Panc1 (cell line): ENCODE measurements around the gene PRR5. TPM values are rescaled to one million over a fixed set of nuclear protein-coding genes. Genes with fewer than 3 reads are reported as not detected.

Experiments
- ATAC-seq: fragments of 200-7000 bp; cut with Tn5 transposase; 2 replicates; pipeline ENCODE4 v1.9.1; 2020; ENCODE audit warnings: mild to moderate bottlenecking, moderate library complexity
- BruUV-seq: library from RNA; stranded (reverse); fragments of 400-500 nt; replicated peaks from 2 replicates; lab custom pipeline; 2021; lab: Mats Ljungman, UMichigan
- CTCF ChIA-PET: fragments of 300-600 bp; sonication (Branson Sonifier 250); formaldehyde crosslinking; loops from one replicate; lab custom pipeline; 2022; ENCODE audit warnings: antibody characterized with exemption; lab: Charles Lee
- POLR2A ChIA-PET: fragments of 300-600 bp; sonication (Branson Sonifier 250); formaldehyde crosslinking; loops from one replicate; lab custom pipeline; 2022; ENCODE audit warnings: antibody characterized with exemption; lab: Charles Lee
- DNase-seq: peaks from one replicate; pipeline ENCODE4 v3.0.0-alpha.2; 2010; ENCODE audit warnings: low read depth, low spot score
- H3K27ac ChIP-seq: 2 replicates; pipeline ENCODE4 v1.5.1; 2011; ENCODE audit warnings: mild to moderate bottlenecking, low read length, inconsistent platforms
- H3K27me3 ChIP-seq: fragments of 200-500 bp; sonication (Bioruptor generic); 2 replicates; pipeline ENCODE4 v1.6.0; 2014; ENCODE audit warnings: low read length, inconsistent platforms; ENCODE audit not compliant: control insufficient read depth, insufficient read depth
- H3K36me3 ChIP-seq: fragments of 200-500 bp; sonication (Bioruptor generic); 2 replicates; pipeline ENCODE4 v1.5.1; 2014; ENCODE audit warnings: inconsistent platforms, mild to moderate bottlenecking, low read length, moderate library complexity; ENCODE audit not compliant: control insufficient read depth, insufficient read depth
- H3K4me1 ChIP-seq: 2 replicates; pipeline ENCODE4 v1.5.1; 2011; ENCODE audit warnings: inconsistent platforms, mild to moderate bottlenecking, low read length, moderate library complexity; ENCODE audit not compliant: control insufficient read depth, insufficient read depth
- H3K4me3 ChIP-seq, 2 experiments: 2 replicates each; pipeline ENCODE4 v1.5.1; 2011 to 2012; ENCODE audit warnings: low read depth in 2 of 2, low read length in 2 of 2, mild to moderate bottlenecking in 2 of 2, inconsistent platforms in 1 of 2, moderate library complexity in 1 of 2
- H3K9me3 ChIP-seq: fragments of 200-500 bp; sonication (Bioruptor generic); 2 replicates; pipeline ENCODE4 v1.5.1; 2014; ENCODE audit warnings: low read depth, mild to moderate bottlenecking, inconsistent platforms, low read length, moderate library complexity; ENCODE audit not compliant: control insufficient read depth, insufficient read depth
- CTCF ChIP-seq: fragments of 450-650 bp; IDR thresholded peaks from 2 replicates; pipeline ENCODE4 v1.5.1; 2017; ENCODE audit warnings: mild to moderate bottlenecking
- POLR2AphosphoS5 ChIP-seq: IDR thresholded peaks from 2 replicates; pipeline ENCODE4 v1.6.1; 2012; ENCODE audit warnings: mild to moderate bottlenecking, low read depth, low read length, moderate library complexity
- SIN3A ChIP-seq: IDR thresholded peaks from 2 replicates; pipeline ENCODE4 v1.6.1; 2012; ENCODE audit warnings: low read depth, mild to moderate bottlenecking, low read length, moderate library complexity, borderline replicate concordance; ENCODE audit not compliant: insufficient read depth
- TCF7L2 ChIP-seq: IDR thresholded peaks from 2 replicates; pipeline ENCODE4 v1.6.1; 2011; ENCODE audit warnings: mild to moderate bottlenecking, low read depth, low read length, inconsistent platforms
- in situ Hi-C: cut with HindIII; loops from 2 replicates; pipeline ENCODE4 v1.10.0; 2016; ENCODE audit warnings: low sequenced_read_pairs, low pct_unique_long_range_greater_than_20kb
- intact Hi-C: fragments of 100-400 bp; cut with micrococcal nuclease; formaldehyde crosslinking; loops from one replicate; pipeline ENCODE4 v1.10.0; 2022; ENCODE audit not compliant: unreplicated experiment
- total RNA-seq: library from RNA; stranded (reverse); gene quantifications from one replicate; pipeline ENCODE4 v1.2.1, GENCODE V29; 2021; ENCODE audit not compliant: unreplicated experiment
- TF ChIP-seq, protein P1 (sequence below), 2 experiments: IDR thresholded peaks; 2 replicates each; pipeline ENCODE4 v1.6.1; 2011 to 2012; ENCODE audit warnings: low read depth in 2 of 2, control low read depth in 1 of 2, low read length in 1 of 2, mild to moderate bottlenecking in 1 of 2, moderate library complexity in 1 of 2; ENCODE audit not compliant: insufficient read depth in 1 of 2

Gene PRR5
- total RNA-seq, 1 experiment from 2014 or later = 11.5 TPM

GRCh38 chr22:44759001-44759400 lies 57.0 kb downstream of the PRR5 start:
- ChIA-PET POLR2A (no interaction called here), CTCF (no interaction called here)
- H3K27ac ChIP-seq = no peak overlapping the region
- DNase-seq (no peak), ATAC-seq (no peak)
- H3K4me1 ChIP-seq = peaks cover 13% of the 10 kb centered on the region
- H3K27me3 ChIP-seq = no peaks in the 10 kb centered on the region
- TF ChIP-seq, protein P1, sequence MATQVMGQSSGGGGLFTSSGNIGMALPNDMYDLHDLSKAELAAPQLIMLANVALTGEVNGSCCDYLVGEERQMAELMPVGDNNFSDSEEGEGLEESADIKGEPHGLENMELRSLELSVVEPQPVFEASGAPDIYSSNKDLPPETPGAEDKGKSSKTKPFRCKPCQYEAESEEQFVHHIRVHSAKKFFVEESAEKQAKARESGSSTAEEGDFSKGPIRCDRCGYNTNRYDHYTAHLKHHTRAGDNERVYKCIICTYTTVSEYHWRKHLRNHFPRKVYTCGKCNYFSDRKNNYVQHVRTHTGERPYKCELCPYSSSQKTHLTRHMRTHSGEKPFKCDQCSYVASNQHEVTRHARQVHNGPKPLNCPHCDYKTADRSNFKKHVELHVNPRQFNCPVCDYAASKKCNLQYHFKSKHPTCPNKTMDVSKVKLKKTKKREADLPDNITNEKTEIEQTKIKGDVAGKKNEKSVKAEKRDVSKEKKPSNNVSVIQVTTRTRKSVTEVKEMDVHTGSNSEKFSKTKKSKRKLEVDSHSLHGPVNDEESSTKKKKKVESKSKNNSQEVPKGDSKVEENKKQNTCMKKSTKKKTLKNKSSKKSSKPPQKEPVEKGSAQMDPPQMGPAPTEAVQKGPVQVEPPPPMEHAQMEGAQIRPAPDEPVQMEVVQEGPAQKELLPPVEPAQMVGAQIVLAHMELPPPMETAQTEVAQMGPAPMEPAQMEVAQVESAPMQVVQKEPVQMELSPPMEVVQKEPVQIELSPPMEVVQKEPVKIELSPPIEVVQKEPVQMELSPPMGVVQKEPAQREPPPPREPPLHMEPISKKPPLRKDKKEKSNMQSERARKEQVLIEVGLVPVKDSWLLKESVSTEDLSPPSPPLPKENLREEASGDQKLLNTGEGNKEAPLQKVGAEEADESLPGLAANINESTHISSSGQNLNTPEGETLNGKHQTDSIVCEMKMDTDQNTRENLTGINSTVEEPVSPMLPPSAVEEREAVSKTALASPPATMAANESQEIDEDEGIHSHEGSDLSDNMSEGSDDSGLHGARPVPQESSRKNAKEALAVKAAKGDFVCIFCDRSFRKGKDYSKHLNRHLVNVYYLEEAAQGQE (IDR thresholded peaks at IDR 0.05; ENCODE audit: insufficient read depth in 1 of 2, low read depth in 2 of 2, low read length in 1 of 2) = no peak
- no peak for TF ChIP-seq TCF7L2
- TF ChIP-seq CTCF = no peak
- TF ChIP-seq SIN3A = no peak
- no peak for TF ChIP-seq POLR2AphosphoS5
- intact Hi-C loops = no loop called here
- in situ Hi-C loops = no loop called here
- H3K9me3 ChIP-seq = no peaks in the 10 kb centered on the region
- BruUV-seq = no TSS peak
- no peak overlapping the region for H3K4me3 ChIP-seq
- no peaks in the 10 kb centered on the region for H3K36me3 ChIP-seq

DNA sequence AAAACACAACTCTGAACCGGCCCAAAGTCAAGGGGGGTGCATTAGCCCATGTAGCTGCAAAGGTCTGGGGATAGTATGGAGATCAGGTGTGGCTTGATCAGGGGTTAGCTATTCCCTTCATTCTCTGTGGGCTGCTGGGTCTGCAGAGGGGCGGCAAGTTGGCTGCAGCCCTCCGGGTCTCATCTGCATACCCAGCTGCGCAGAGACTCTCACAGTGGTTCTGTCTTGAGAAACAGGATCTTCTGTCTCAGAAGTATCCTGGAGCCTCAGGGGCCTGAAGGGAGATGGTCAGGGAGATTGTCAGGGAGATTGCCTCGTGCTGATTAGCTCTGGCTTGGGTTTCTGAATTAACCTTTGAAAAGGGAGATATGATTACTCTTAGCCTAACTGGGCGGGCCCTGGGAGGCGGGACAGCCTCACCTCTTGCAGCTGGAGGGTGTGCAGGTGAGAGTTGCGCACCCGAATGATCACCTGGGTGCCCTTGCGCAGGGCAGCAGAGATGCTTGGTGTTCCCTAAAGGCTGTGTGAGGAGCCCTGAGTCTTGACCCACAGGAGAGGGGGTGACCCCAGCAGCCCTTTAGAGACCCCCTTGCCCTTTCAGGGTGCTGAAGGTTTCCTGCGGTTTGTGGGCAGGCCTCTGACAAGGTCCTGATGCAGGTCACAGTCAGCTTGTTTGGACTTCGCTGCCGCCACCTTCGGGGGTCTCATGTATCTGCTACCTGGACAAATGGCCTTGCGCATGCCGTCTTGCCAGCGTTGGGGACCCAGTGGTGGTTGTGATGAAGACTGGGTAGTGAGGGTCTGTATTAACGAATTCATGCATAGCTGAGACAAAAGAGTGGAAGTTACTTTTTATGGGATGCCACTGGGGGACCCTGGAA lies 57.7 kb downstream of the PRR5 start:
- no peaks in the 10 kb centered on the region for H3K9me3 ChIP-seq
- H3K36me3 ChIP-seq = no peaks in the 10 kb centered on the region
- no peak overlapping the region for H3K27ac ChIP-seq
- peaks cover 13% of the 10 kb centered on the region for H3K4me1 ChIP-seq
- no peaks in the 10 kb centered on the region for H3K27me3 ChIP-seq
- DNase-seq (no peak), ATAC-seq (no peak)
- in situ Hi-C loops = no loop called here
- intact Hi-C loops = no loop called here
- CTCF ChIA-PET = no interaction called here
- POLR2A ChIA-PET = no interaction called here
- H3K4me3 ChIP-seq = no peak overlapping the region
- BruUV-seq = no TSS peak
- TF ChIP-seq POLR2AphosphoS5 (no peak), SIN3A (no peak), TCF7L2 (no peak), CTCF (no peak)
- TF ChIP-seq, protein P1 (IDR thresholded peaks at IDR 0.05; ENCODE audit: insufficient read depth in 1 of 2, low read depth in 2 of 2, low read length in 1 of 2) = no peak
